Endothelial cell of umbilical vein (primary cell): ENCODE results near the gene TICRR. TPM values are rescaled to one million over a fixed set of nuclear protein-coding genes. Genes with fewer than 3 reads are reported as not detected.

ENCODE experiments used
- BruUV-seq: library from RNA; stranded (reverse); fragments of 400-500 nt; replicated peaks from 2 replicates; lab custom pipeline; 2021; lab: Mats Ljungman, UMichigan
- CTCF ChIA-PET: fragments of 300-600, 350-600 bp; sonication (Branson Sonifier 250); formaldehyde crosslinking; loops from one replicate; lab custom pipeline; 2021; ENCODE audit warnings: antibody characterized with exemption, inconsistent platforms; lab: Charles Lee
- POLR2A ChIA-PET: fragments of 300-600, 350-600 bp; sonication (Branson Sonifier 250); formaldehyde crosslinking; loops from one replicate; lab custom pipeline; 2021; ENCODE audit warnings: antibody characterized with exemption, inconsistent platforms; lab: Charles Lee
- DNase-seq: peaks from one replicate; pipeline ENCODE4 v3.0.0-alpha.2; 2011; ENCODE audit warnings: low read depth, low spot score
- FAIRE-seq: peaks from 2 replicates; lab custom pipeline; 2011; peaks lifted over from hg19 to GRCh38; lab: Jason Lieb, UNC
- H2AFZ ChIP-seq: 2 replicates; pipeline ENCODE4 v1.6.0; 2012; ENCODE audit warnings: low read depth, low read length, control low read depth, inconsistent platforms
- H3K27ac ChIP-seq: 2 replicates; pipeline ENCODE4 v1.5.1; 2011; ENCODE audit warnings: low read depth, mild to moderate bottlenecking, control low read depth, low read length, moderate library complexity; ENCODE audit not compliant: insufficient read depth
- H3K27me3 ChIP-seq, 2 experiments: 2 replicates each; pipeline versions ENCODE4 v1.6.0 to v1.6.1; 2011; ENCODE audit warnings: low read length in 2 of 2, mixed read lengths in 1 of 2; ENCODE audit not compliant: control insufficient read depth in 2 of 2, insufficient read depth in 2 of 2
- H3K36me3 ChIP-seq, 2 experiments: 2 replicates in 1 of 2; 3 replicates in 1 of 2; pipeline ENCODE4 v1.5.1; 2011; ENCODE audit warnings: low read length in 2 of 2, mild to moderate bottlenecking in 1 of 2, moderate library complexity in 1 of 2; ENCODE audit not compliant: control insufficient read depth in 2 of 2, insufficient read depth in 2 of 2; ENCODE audit errors: extremely low read depth in 1 of 2
- H3K4me1 ChIP-seq: 3 replicates; pipeline ENCODE4 v1.5.1; 2011; ENCODE audit warnings: mild to moderate bottlenecking, low read length; ENCODE audit not compliant: control insufficient read depth, insufficient read depth; ENCODE audit errors: extremely low read depth
- H3K4me2 ChIP-seq: 2 replicates; pipeline ENCODE4 v1.6.1; 2011; ENCODE audit warnings: low read length, control low read depth, mixed read lengths; ENCODE audit not compliant: insufficient read depth
- H3K4me3 ChIP-seq, 3 experiments: fragments of 200-600 bp in 1 of 3; sonication (generic), shearing (Covaris generic) in 1 of 3; replicated peaks in 1 of 3; 2 replicates each; pipeline ENCODE4 v1.5.1; 2011 to 2016; ENCODE audit warnings: control low read depth in 3 of 3, low read length in 3 of 3, mild to moderate bottlenecking in 2 of 3, inconsistent platforms in 1 of 3, low read depth in 1 of 3, moderate library complexity in 1 of 3; ENCODE audit not compliant: insufficient read depth in 1 of 3
- H3K79me2 ChIP-seq: 2 replicates; pipeline ENCODE4 v1.6.0; 2012; ENCODE audit warnings: low read length, inconsistent platforms; ENCODE audit not compliant: control insufficient read depth, insufficient read depth
- H3K9ac ChIP-seq: replicated peaks from 2 replicates; pipeline ENCODE3; 2011; ENCODE audit warnings: low read length, control low read depth; ENCODE audit not compliant: insufficient read depth; ENCODE audit errors: extremely low read depth
- H3K9me1 ChIP-seq: replicated peaks from 3 replicates; pipeline ENCODE4 v1.6.0; 2011; ENCODE audit warnings: mild to moderate bottlenecking, low read length; ENCODE audit not compliant: control insufficient read depth, insufficient read depth; ENCODE audit errors: extremely low read depth
- H3K9me3 ChIP-seq: replicated peaks from 2 replicates; pipeline ENCODE4 v1.5.1; 2012; ENCODE audit warnings: low read length, inconsistent platforms; ENCODE audit not compliant: control insufficient read depth, insufficient read depth
- H4K20me1 ChIP-seq: replicated peaks from 2 replicates; pipeline ENCODE3; 2011; ENCODE audit warnings: mild to moderate bottlenecking, low read length; ENCODE audit not compliant: control insufficient read depth, insufficient read depth; ENCODE audit errors: extremely low read depth
- FOS ChIP-seq: IDR thresholded peaks from 2 replicates; pipeline ENCODE4 v1.6.1; 2011; ENCODE audit warnings: mild to moderate bottlenecking, low read length, moderate library complexity, borderline replicate concordance; ENCODE audit not compliant: insufficient read depth
- JUN ChIP-seq: IDR thresholded peaks from 2 replicates; pipeline ENCODE4 v1.6.1; 2011; ENCODE audit warnings: borderline replicate concordance, low read depth; ENCODE audit not compliant: insufficient read length, insufficient read depth
- MYC ChIP-seq: IDR thresholded peaks from one replicate; pipeline ENCODE4 v1.6.1; 2011; ENCODE audit warnings: mild to moderate bottlenecking, low read depth, low read length
- POLR2A ChIP-seq: IDR thresholded peaks from 2 replicates; pipeline ENCODE4 v1.6.1; 2012; ENCODE audit warnings: low read depth, mild to moderate bottlenecking, control low read depth, low read length
- dilution Hi-C: fragments of 300-500 bp; cut with MboI; formaldehyde crosslinking; loops from one replicate; pipeline ENCODE4 v1.15.0; 2019; ENCODE audit warnings: low sequenced_read_pairs; ENCODE audit not compliant: extremely low pct_ligation_motif_present
- intact Hi-C: fragments of 100-400 bp; cut with micrococcal nuclease; formaldehyde crosslinking; loops from one replicate; pipeline ENCODE4 v1.10.0; 2022
- polyA plus RNA-seq, 4 experiments: library from polyadenylated mRNA; depleted of rRNA in 3 of 4; stranded (reverse) in 3 of 4; unstranded in 1 of 4; fragments of >200 nt; gene quantifications; 2 replicates each; pipeline versions ENCODE4 v1.2.1 to v1.2.3, GENCODE V29; 2011 to 2012; ENCODE audit warnings: missing spikeins in 1 of 4
- total RNA-seq: library from RNA; stranded (reverse); gene quantifications from 2 replicates; pipeline ENCODE4 v1.2.3, GENCODE V29; 2021
- TF ChIP-seq, protein P1 (sequence below): IDR thresholded peaks from 2 replicates; pipeline ENCODE4 v1.6.1; 2011; ENCODE audit not compliant: insufficient read depth, insufficient read length

Gene TICRR
- total and polyA plus RNA-seq, 2 donors (not counting 3 experiments of a cell fraction or from before 2014, with no cell fraction given), result 4.9 to 19.4 TPM

DNA sequence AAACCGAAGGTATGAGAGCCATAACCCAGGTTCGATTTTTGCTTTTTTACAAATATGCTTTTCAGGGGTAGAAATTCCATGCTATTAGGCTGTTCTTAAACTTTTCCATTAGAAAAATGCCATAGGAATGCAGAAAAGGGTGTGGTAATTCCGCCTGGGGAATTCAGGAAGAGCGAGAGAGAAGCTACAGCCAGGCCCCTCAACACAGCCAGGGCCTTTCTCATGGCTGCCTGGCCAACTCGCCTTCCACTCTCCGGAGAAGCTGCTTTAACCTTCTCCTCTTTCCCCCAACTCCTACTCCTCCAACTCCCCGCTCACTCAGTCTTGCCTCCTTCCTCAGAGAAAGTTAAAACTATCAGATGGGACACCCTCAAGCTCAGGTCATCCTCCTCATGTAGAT lies 9.1 kb upstream of the TICRR start:
- H2AFZ ChIP-seq, result no peak overlapping the region
- H3K9me3 ChIP-seq, result no peaks in the 10 kb centered on the region
- FAIRE-seq (no peak), DNase-seq (no peak)
- H3K27me3 ChIP-seq, result peaks cover 0 to 2% of the 10 kb centered on the region in 2 experiments
- H3K4me3 ChIP-seq, result no peak overlapping the region
- no peak overlapping the region for H3K27ac ChIP-seq
- CTCF ChIA-PET, result interaction anchor here (0.8 kb wide), 1 partner anchor 11 kb away, joined by 5 read pairs; no protein-coding TSS in a partner anchor
- H3K4me1 ChIP-seq, result no peaks in the 10 kb centered on the region
- H4K20me1 ChIP-seq, result no peaks in the 10 kb centered on the region
- intact Hi-C loops (no loop called here), dilution Hi-C loops (no loop called here)
- H3K4me2 ChIP-seq, result no peak overlapping the region
- TF ChIP-seq JUN (no peak), POLR2A (no peak)
- TF ChIP-seq, protein P1, sequence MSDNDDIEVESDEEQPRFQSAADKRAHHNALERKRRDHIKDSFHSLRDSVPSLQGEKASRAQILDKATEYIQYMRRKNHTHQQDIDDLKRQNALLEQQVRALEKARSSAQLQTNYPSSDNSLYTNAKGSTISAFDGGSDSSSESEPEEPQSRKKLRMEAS, result no peak
- POLR2A ChIA-PET, result no interaction called here
- no peak overlapping the region for H3K9ac ChIP-seq
- no TSS peak for BruUV-seq
- H3K36me3 ChIP-seq, result no peaks in the 10 kb centered on the region
- no peaks in the 10 kb centered on the region for H3K79me2 ChIP-seq
- H3K9me1 ChIP-seq, result no peaks in the 10 kb centered on the region

DNA sequence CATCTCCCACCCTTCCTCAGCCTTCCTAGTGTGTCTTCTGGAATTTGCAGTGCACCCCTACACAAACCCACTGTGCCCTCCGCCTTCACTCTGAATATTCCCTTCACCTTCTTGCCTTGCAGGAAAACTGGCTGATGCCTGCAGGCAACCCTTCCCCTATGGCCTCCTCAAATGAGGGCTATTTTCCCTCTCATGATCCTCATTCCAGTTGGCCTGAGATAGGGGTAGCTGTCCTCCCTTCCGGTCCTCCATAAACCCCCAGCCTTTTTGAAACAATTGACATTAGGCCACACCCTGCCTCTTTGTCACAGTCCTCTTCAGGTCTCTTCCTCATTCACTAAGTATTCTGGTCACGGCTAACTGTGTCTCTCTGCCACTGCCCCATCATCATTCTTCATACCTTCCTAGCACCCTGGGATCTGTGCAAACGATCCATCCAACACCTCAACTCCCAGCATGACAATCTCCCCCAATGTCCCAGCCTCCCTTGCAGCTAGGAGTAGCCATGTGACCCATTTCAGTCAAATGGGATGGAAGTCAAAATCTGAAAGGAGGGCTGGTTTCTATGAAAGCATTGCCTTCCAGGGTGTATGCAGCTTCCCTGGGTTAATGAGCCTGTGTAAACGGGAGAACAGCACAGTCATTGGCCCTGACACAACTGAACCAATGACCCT lies 8.5 kb upstream of the TICRR start:
- Histone ChIP-seq H3K27me3 (peaks cover 4% of the 10 kb centered on the region in 2 experiments), H3K9me1 (no peaks in the 10 kb centered on the region), H3K4me3 (no peak overlapping the region), H3K27ac (no peak overlapping the region), H3K9me3 (no peaks in the 10 kb centered on the region), H2AFZ (no peak overlapping the region), H3K9ac (no peak overlapping the region), H3K79me2 (no peaks in the 10 kb centered on the region), H3K4me1 (no peaks in the 10 kb centered on the region), H4K20me1 (no peaks in the 10 kb centered on the region), H3K36me3 (no peaks in the 10 kb centered on the region), H3K4me2 (no peak overlapping the region)
- ChIA-PET POLR2A (no interaction called here), CTCF (interaction anchor here (0.8 kb wide), 1 partner anchor 12 kb away, joined by 5 read pairs; no protein-coding TSS in a partner anchor)
- no TSS peak for BruUV-seq
- DNase-seq, result no peak
- intact Hi-C loops (no loop called here), dilution Hi-C loops (no loop called here)
- no peak for FAIRE-seq
- TF ChIP-seq MYC, result no peak
- TF ChIP-seq FOS, result no peak
- TF ChIP-seq JUN, result no peak
